Smooth muscle cell (in vitro differentiated cells): ENCODE data around the gene CHD6. TPM values are rescaled to one million over a fixed set of nuclear protein-coding genes. Genes with fewer than 3 reads are reported as not detected.

ENCODE experiments used
- DNase-seq: peaks from one replicate; lab custom pipeline; 2025; ENCODE audit not compliant: unreplicated experiment; lab: John Stamatoyannopoulos, UW
- H2AFZ ChIP-seq: fragments of 200-600 bp; sonication (generic); 2 replicates; pipeline ENCODE4 v1.6.0; 2016; ENCODE audit warnings: antibody characterized with exemption, low read depth, mild to moderate bottlenecking
- H3F3A ChIP-seq: fragments of 200-600 bp; sonication (generic); 2 replicates; pipeline ENCODE4 v1.6.0; 2017; ENCODE audit warnings: antibody characterized with exemption, low read depth
- H3K27ac ChIP-seq: fragments of 200-600 bp; sonication (generic); 2 replicates; pipeline ENCODE4 v1.5.1; 2016; ENCODE audit warnings: low read depth, mild to moderate bottlenecking
- H3K27me3 ChIP-seq: fragments of 200-600 bp; sonication (generic); 2 replicates; pipeline ENCODE4 v1.6.1; 2016; ENCODE audit warnings: low read depth, mild to moderate bottlenecking
- H3K36me3 ChIP-seq: fragments of 200-600 bp; sonication (generic); 2 replicates; pipeline ENCODE4 v1.5.1; 2016; ENCODE audit warnings: low read depth
- H3K4me1 ChIP-seq: fragments of 200-600 bp; sonication (generic); 2 replicates; pipeline ENCODE4 v1.5.1; 2016; ENCODE audit warnings: low read depth
- H3K4me2 ChIP-seq: fragments of 200-600 bp; sonication (generic); 2 replicates; pipeline ENCODE4 v1.6.0; 2016; ENCODE audit warnings: mild to moderate bottlenecking
- H3K4me3 ChIP-seq: fragments of 200-600 bp; sonication (generic); 2 replicates; pipeline ENCODE4 v1.5.1; 2016; ENCODE audit warnings: mild to moderate bottlenecking
- H3K79me2 ChIP-seq: fragments of 200-600 bp; sonication (generic); 2 replicates; pipeline ENCODE4 v1.6.0; 2016; ENCODE audit warnings: low read depth, mild to moderate bottlenecking
- H3K9ac ChIP-seq: fragments of 200-600 bp; sonication (generic); 2 replicates; pipeline ENCODE4 v1.6.0; 2016; ENCODE audit warnings: low read depth
- H3K9me3 ChIP-seq: fragments of 200-600 bp; sonication (generic); replicated peaks from 2 replicates; pipeline ENCODE4 v1.5.1; 2016; ENCODE audit warnings: low read depth
- H4K20me1 ChIP-seq: fragments of 200-600 bp; sonication (generic); 2 replicates; pipeline ENCODE4 v1.6.0; 2016; ENCODE audit warnings: low read depth
- WGBS: methylation state at CpG from one replicate; pipeline ENCODE4 v1.1.7; 2016; ENCODE audit warnings: low lambda C conversion rate; 5-methylcytosine and 5-hydroxymethylcytosine counted together
- polyA plus RNA-seq: library from polyadenylated mRNA; unstranded; fragments of >200 nt; fragmentation: Nextera tagmentation; extraction: Ambion mirVana; gene quantifications from 2 replicates; pipeline ENCODE4 v1.2.1, GENCODE V29; 2016
- total RNA-seq: library from RNA; depleted of rRNA; stranded (reverse); fragments of >200 nt; gene quantifications from 2 replicates; pipeline ENCODE4 v1.2.3, GENCODE V29; 2014
- TF ChIP-seq, protein P1 (sequence below): fragments of 200-600 bp; sonication (generic); IDR thresholded peaks from 2 replicates; pipeline ENCODE4 v1.5.1; 2017; ENCODE audit warnings: borderline replicate concordance, mild to moderate bottlenecking, antibody characterized with exemption; ENCODE audit not compliant: insufficient read depth, poor library complexity, severe bottlenecking

The CHD6 gene
- total and polyA plus RNA-seq, 2 experiments from 2014 or later, result 41.7 to 47.8 TPM

DNA sequence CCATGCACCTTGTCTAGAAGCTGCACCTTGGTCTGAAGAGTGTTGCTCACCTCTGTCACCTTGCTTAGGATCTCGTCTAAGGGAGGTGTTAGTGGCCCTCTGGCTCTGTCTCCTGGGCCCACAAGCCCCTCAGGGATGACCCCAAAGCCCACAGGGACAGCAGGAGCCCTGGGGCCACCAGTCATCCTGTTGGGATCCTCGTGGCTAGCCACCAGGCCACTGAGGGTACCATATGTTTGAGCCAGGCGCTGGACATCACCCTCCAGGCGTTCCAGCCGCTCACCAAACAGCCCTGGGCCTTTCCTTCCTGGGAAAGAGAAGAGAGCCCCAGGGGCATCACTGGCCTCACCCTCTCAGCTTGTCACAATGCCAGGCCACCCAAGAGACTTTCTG lies 255.4 kb downstream of the CHD6 start:
- WGBS, result 92% methylated on average over 5 of the region's 5 CpGs
- Histone ChIP-seq H2AFZ (no peak overlapping the region), H3K4me2 (no peak overlapping the region), H3K27me3 (peaks cover 35% of the 10 kb centered on the region), H3K4me3 (no peak overlapping the region), H3K79me2 (no peaks in the 10 kb centered on the region), H3K4me1 (peaks cover 6% of the 10 kb centered on the region), H3K9me3 (no peaks in the 10 kb centered on the region), H3K36me3 (no peaks in the 10 kb centered on the region), H4K20me1 (no peaks in the 10 kb centered on the region), H3K27ac (no peak overlapping the region), H3K9ac (no peak overlapping the region), H3F3A (no peaks in the 10 kb centered on the region)
- no peak for DNase-seq
- TF ChIP-seq, protein P1, sequence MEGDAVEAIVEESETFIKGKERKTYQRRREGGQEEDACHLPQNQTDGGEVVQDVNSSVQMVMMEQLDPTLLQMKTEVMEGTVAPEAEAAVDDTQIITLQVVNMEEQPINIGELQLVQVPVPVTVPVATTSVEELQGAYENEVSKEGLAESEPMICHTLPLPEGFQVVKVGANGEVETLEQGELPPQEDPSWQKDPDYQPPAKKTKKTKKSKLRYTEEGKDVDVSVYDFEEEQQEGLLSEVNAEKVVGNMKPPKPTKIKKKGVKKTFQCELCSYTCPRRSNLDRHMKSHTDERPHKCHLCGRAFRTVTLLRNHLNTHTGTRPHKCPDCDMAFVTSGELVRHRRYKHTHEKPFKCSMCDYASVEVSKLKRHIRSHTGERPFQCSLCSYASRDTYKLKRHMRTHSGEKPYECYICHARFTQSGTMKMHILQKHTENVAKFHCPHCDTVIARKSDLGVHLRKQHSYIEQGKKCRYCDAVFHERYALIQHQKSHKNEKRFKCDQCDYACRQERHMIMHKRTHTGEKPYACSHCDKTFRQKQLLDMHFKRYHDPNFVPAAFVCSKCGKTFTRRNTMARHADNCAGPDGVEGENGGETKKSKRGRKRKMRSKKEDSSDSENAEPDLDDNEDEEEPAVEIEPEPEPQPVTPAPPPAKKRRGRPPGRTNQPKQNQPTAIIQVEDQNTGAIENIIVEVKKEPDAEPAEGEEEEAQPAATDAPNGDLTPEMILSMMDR, result no peak

DNA sequence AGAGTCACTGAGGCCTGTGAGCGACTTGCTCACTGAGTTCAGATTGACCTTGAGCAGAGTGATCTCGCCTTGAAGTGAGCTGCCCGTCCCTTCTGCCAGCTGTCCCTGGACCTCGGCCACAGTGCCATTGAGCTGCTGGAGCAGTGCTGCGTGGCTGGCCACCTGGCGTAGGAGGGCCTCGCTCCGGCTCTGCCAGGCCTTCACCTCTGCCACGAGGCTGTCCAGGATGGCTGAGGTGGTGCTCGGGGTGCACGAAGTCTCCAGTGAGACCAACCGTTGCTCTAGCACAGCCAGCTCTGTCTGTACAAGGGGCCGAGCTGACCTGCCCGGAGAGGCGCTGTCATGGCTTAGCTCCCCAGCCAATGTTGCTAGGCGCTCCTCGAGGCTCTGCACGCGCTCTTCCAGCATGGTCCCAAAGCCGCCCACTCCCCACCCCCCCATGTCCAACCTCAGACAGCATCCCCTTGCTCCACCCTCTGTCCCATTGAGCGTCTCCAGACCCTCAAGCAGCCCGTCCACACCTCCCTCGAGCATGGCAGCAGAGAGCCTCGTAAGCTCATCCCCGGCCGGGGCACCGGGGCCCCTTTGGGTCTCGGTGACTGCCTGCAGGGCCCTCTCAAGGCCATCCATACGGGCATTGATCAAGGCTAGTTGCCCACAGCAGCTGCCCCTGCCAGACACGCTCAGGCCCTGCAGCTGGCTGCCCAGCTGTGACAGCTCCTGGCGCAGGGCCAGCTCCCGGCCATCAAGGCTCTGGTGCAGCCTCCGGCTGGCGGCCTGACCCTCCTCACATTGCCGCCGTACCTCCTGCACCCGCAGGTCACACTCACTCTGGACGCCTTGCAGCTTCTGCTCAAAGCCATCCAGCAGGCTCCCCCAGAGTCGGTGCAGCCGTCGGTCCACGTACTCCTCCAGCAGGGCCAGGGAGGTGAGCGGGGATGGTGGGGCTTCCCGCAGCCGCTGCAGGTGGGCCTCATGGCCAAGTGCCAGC lies 256.1 kb downstream of the CHD6 start:
- H3K9me3 ChIP-seq, result no peaks in the 10 kb centered on the region
- TF ChIP-seq, protein P1, result no peak
- no peak overlapping the region for H3K4me2 ChIP-seq
- no peaks in the 10 kb centered on the region for H4K20me1 ChIP-seq
- no peak overlapping the region for H3K27ac ChIP-seq
- no peak overlapping the region for H2AFZ ChIP-seq
- no peak overlapping the region for H3K9ac ChIP-seq
- H3K36me3 ChIP-seq, result no peaks in the 10 kb centered on the region
- WGBS, result 94% methylated on average over 38 of the region's 45 CpGs
- H3K4me1 ChIP-seq, result peaks cover 2% of the 10 kb centered on the region
- H3K79me2 ChIP-seq, result no peaks in the 10 kb centered on the region
- no peaks in the 10 kb centered on the region for H3F3A ChIP-seq
- DNase-seq, result no peak
- H3K4me3 ChIP-seq, result no peak overlapping the region
- H3K27me3 ChIP-seq, result peaks cover 28% of the 10 kb centered on the region

DNA sequence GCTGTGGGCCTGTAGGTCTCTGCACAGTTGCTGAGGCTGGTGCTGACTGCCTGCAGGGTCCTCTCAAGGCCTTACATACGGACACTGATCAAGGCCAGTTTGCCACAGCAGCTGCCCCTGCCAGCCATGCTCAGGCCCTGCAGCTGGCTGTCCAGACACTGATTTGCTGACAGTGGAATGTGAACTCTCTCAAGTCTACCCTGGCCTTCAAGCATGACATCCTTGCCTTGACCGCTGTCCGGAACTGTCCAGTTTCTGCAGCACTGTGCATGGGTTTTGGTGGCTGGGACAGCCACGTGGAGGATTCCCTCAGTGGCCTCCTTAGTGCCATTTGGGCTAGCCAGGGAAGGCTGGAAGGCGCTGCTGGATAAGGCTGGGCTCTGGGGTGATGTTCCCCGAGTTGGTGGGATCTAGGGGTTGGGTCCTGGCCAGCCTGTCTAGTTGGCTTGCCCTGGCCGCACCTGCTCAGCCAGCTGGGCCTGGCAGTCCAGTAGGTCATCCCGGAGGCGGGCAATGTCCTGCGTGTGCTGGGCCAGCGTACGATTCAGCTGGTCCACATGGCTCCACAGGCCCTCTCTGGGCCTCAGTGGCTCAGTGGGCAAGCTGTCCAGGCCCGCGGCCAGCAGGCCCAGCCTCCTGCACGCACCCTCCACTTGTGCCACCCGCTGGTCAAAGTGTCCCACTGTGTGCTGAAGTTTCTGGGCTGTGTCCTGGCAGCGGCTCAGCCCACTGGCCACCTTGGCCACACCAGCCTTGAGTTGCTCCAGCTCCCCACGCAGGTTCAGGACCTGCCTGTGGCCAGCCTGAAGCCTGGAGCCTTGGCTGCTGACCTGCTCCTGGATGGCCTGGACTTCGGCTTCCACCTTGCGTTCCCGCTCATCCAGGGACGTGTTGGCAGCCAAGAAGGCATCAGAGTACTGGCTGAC lies 257.1 kb downstream of the CHD6 start:
- Histone ChIP-seq H3K27ac (no peak overlapping the region), H2AFZ (no peak overlapping the region), H3K4me2 (no peak overlapping the region), H3K36me3 (no peaks in the 10 kb centered on the region), H3F3A (no peaks in the 10 kb centered on the region), H3K9ac (no peak overlapping the region), H4K20me1 (no peaks in the 10 kb centered on the region), H3K4me3 (no peak overlapping the region), H3K9me3 (no peaks in the 10 kb centered on the region), H3K4me1 (no peaks in the 10 kb centered on the region), H3K79me2 (no peaks in the 10 kb centered on the region), H3K27me3 (peaks cover 23% of the 10 kb centered on the region)
- DNase-seq, result no peak
- TF ChIP-seq, protein P1, result no peak
- 96% methylated on average over 22 of the region's 22 CpGs for WGBS
